PFSK-1 (cell line): ENCODE data around the gene CDK16.

ENCODE experiments used
- POLR2AphosphoS5 ChIP-seq: IDR thresholded peaks from 2 replicates; pipeline ENCODE4 v1.6.1; 2012; ENCODE audit warnings: low read depth, mild to moderate bottlenecking, control low read depth, low read length, moderate library complexity
- REST ChIP-seq, 2 experiments: IDR thresholded peaks; 2 replicates each; pipeline versions ENCODE4 v1.6.1 to v1.8.0; 2011 to 2012; ENCODE audit warnings: low read depth in 2 of 2, low read length in 2 of 2, control low read depth in 1 of 2, inconsistent platforms in 1 of 2, mild to moderate bottlenecking in 1 of 2, moderate library complexity in 1 of 2; ENCODE audit not compliant: insufficient read depth in 1 of 2
- SIN3A ChIP-seq: IDR thresholded peaks from 2 replicates; pipeline ENCODE4 v1.6.1; 2012; ENCODE audit warnings: mild to moderate bottlenecking, low read length, moderate library complexity, borderline replicate concordance; ENCODE audit not compliant: insufficient read depth
- TAF1 ChIP-seq: IDR thresholded peaks from 2 replicates; pipeline ENCODE4 v1.6.1; 2012; ENCODE audit warnings: low read length, control low read depth, borderline replicate concordance; ENCODE audit not compliant: insufficient read depth

GRCh38 chrX:47226071-47226470, 7.6 kb downstream of the CDK16 start:
- TF ChIP-seq POLR2AphosphoS5, result no peak
- TF ChIP-seq SIN3A, result no peak
- TF ChIP-seq TAF1, result no peak
- no peak for TF ChIP-seq REST (IDR thresholded peaks at IDR 0.05; ENCODE audit: insufficient read depth in 1 of 2, low read depth in 2 of 2, low read length in 2 of 2)
